CD14-positive monocyte (primary cell): ENCODE results near the gene NTPCR. TPM values are rescaled to one million over a fixed set of nuclear protein-coding genes. Genes with fewer than 3 reads are reported as not detected.
"Not testable (repeated sequence)": the region's sequence is repeated elsewhere in the genome, so short reads cannot be mapped to it uniquely, and the experiment has no call there.

Experiments used
- DNase-seq, 3 donors: peaks; one replicate each; pipeline ENCODE4 v3.0.0-alpha.2; 2011 to 2022
- H2AFZ ChIP-seq: 2 replicates; pipeline ENCODE4 v1.6.0; 2012; ENCODE audit warnings: mild to moderate bottlenecking, low read depth, low read length, inconsistent platforms; ENCODE audit not compliant: insufficient read depth, poor library complexity, severe bottlenecking
- H3K27ac ChIP-seq, 2 donors: 1 replicate in 1 of 2; 2 replicates in 1 of 2; pipeline ENCODE4 v1.5.1; 2012 to 2013; ENCODE audit warnings: low read length in 2 of 2, control low read depth in 1 of 2, inconsistent platforms in 1 of 2, low read depth in 1 of 2, mild to moderate bottlenecking in 1 of 2
- H3K27me3 ChIP-seq, 2 donors: one replicate each; pipeline versions ENCODE4 v1.6.0 to v1.6.1; 2011 to 2013; ENCODE audit warnings: low read length in 2 of 2; ENCODE audit not compliant: control insufficient read depth in 2 of 2, insufficient read depth in 2 of 2
- H3K36me3 ChIP-seq, 2 donors: replicated peaks in 1 of 2; 1 replicate in 1 of 2; 2 replicates in 1 of 2; pipeline versions ENCODE4 v1.5.1 to v1.6.1; 2012 to 2013; ENCODE audit warnings: low read length in 2 of 2, control low read depth in 1 of 2, inconsistent platforms in 1 of 2, mild to moderate bottlenecking in 1 of 2; ENCODE audit not compliant: insufficient read depth in 2 of 2, control insufficient read depth in 1 of 2
- H3K4me1 ChIP-seq, 2 donors: 1 replicate in 1 of 2; 2 replicates in 1 of 2; pipeline versions ENCODE4 v1.5.1 to v1.6.1; 2012 to 2013; ENCODE audit warnings: low read length in 2 of 2, control low read depth in 1 of 2, inconsistent platforms in 1 of 2, mild to moderate bottlenecking in 1 of 2, moderate library complexity in 1 of 2; ENCODE audit not compliant: insufficient read depth in 2 of 2, control insufficient read depth in 1 of 2
- H3K4me2 ChIP-seq: replicated peaks from 2 replicates; pipeline ENCODE3; 2012; ENCODE audit warnings: low read length, moderate library complexity, mild to moderate bottlenecking; ENCODE audit not compliant: poor library complexity, severe bottlenecking; ENCODE audit errors: extremely low read depth
- H3K4me3 ChIP-seq, 3 experiments: fragments of 200-600 bp in 1 of 3; sonication (generic) in 1 of 3; replicated peaks in 1 of 3; 1 replicate in 2 of 3; 2 replicates in 1 of 3; pipeline ENCODE4 v1.5.1; 2011 to 2013; ENCODE audit warnings: low read length in 3 of 3, mild to moderate bottlenecking in 3 of 3, control low read depth in 2 of 3, low read depth in 2 of 3, inconsistent platforms in 1 of 3, moderate library complexity in 1 of 3
- H3K79me2 ChIP-seq: 2 replicates; pipeline ENCODE4 v1.6.0; 2012; ENCODE audit warnings: mild to moderate bottlenecking, control low read depth, inconsistent platforms, low read length, moderate library complexity; ENCODE audit not compliant: insufficient read depth
- H3K9ac ChIP-seq: 2 replicates; pipeline ENCODE4 v1.6.0; 2017; ENCODE audit warnings: low read length, mild to moderate bottlenecking; ENCODE audit not compliant: insufficient read depth, poor library complexity, severe bottlenecking
- H3K9me3 ChIP-seq, 2 donors: replicated peaks in 1 of 2; 1 replicate in 1 of 2; 2 replicates in 1 of 2; pipeline versions ENCODE4 v1.5.1 to v1.6.1; 2012 to 2013; ENCODE audit warnings: low read length in 2 of 2, control low read depth in 1 of 2; ENCODE audit not compliant: control insufficient read depth in 1 of 2, insufficient read depth in 1 of 2
- H4K20me1 ChIP-seq: 2 replicates; pipeline ENCODE4 v1.6.0; 2012; ENCODE audit warnings: mild to moderate bottlenecking, low read length, control low read depth, moderate library complexity; ENCODE audit not compliant: insufficient read depth
- H3K27ac Mint-ChIP-seq, 7 donors: one replicate each; pipeline ENCODE4 v1.8.0; 2020; ENCODE audit warnings: mild to moderate bottlenecking in 7 of 7, mixed read lengths in 7 of 7, moderate library complexity in 6 of 7, inconsistent platforms in 2 of 7
- H3K27me3 Mint-ChIP-seq, 3 donors: one replicate each; pipeline ENCODE4 v1.8.0; 2021 to 2022; ENCODE audit warnings: low read depth in 3 of 3, mild to moderate bottlenecking in 3 of 3, mixed read lengths in 3 of 3, moderate library complexity in 3 of 3, inconsistent platforms in 1 of 3
- H3K36me3 Mint-ChIP-seq, 2 donors: one replicate each; pipeline ENCODE4 v1.8.0; 2020; ENCODE audit warnings: mixed read lengths in 2 of 2, inconsistent platforms in 1 of 2, mild to moderate bottlenecking in 1 of 2
- H3K4me1 Mint-ChIP-seq: one replicate; pipeline ENCODE4 v1.8.0; 2020; ENCODE audit warnings: mild to moderate bottlenecking, mixed read lengths
- H3K4me3 Mint-ChIP-seq, 2 donors: one replicate each; pipeline ENCODE4 v1.8.0; 2020; ENCODE audit warnings: mild to moderate bottlenecking in 2 of 2, mixed read lengths in 2 of 2, moderate library complexity in 1 of 2
- H3K9me3 Mint-ChIP-seq, 7 donors: one replicate each; pipeline ENCODE4 v1.8.0; 2020 to 2022; ENCODE audit warnings: mixed read lengths in 7 of 7, mild to moderate bottlenecking in 6 of 7, moderate library complexity in 6 of 7, inconsistent platforms in 2 of 7
- WGBS: methylation state at CpG from one replicate; pipeline ENCODE4 v1.1.5; 2013; ENCODE audit warnings: missing lambda C conversion rate; ENCODE audit not compliant: insufficient coverage; 5-methylcytosine and 5-hydroxymethylcytosine counted together
- intact Hi-C, 2 donors: fragments of 100-400 bp; cut with micrococcal nuclease; formaldehyde crosslinking; loops; one replicate each; pipeline versions ENCODE4 v1.15.0 to v1.15.1; 2023
- polyA plus RNA-seq, 3 donors: library from polyadenylated mRNA; depleted of rRNA in 1 of 3; unstranded in 2 of 3; stranded (reverse) in 1 of 3; fragments of 300-500 nt in 2 of 3; fragments of >200 nt in 1 of 3; fragmentation: Illumina TruSeq in 2 of 3; gene quantifications; 1 replicate in 2 of 3; 2 replicates in 1 of 3; pipeline ENCODE4 v1.2.3, GENCODE V29; 2012 to 2021
- TF ChIP-seq, protein P1 (sequence below): fragments of 200-600 bp; IDR thresholded peaks from one replicate; pipeline ENCODE4 v1.8.0; 2022; ENCODE audit warnings: antibody characterized with exemption, mild to moderate bottlenecking

NTPCR gene
- polyA plus RNA-seq, 3 donors: 8.6 to 42.0 (median 31.7) TPM

DNA sequence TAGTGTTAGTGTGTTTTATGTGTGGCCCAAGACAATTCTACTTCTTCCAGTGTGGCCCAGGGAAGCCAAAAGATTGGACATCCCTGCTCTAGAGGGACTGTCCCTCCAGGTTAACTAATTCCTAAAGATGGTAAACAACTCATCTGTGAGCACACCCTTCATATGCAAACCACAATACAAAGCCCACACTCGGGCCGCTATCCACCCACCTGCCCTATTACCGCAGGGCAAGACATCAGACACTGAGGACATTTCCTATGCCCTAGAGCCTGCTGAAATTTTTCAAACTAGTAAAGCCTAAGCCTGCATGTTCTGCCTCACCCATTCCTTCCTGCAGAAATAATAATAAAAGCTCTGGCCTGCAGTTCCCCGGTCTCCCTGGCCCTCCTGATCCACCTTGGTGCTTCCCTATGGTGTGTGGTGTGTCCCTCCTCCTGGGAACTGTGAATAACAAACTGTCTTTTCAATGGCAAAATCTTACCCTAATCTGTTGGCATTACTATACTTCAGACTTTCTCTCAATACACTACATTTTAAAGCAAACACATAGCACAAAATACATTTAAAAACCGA lies 39.3 kb upstream of the NTPCR start:
- Histone ChIP-seq H3K9me3 (no peaks in the 10 kb centered on the region), H3K27ac (no peak overlapping the region), H2AFZ (no peak overlapping the region), H3K79me2 (no peaks in the 10 kb centered on the region), H3K4me2 (no peak overlapping the region), H3K27me3 (no peaks in the 10 kb centered on the region), H3K4me3 (no peak overlapping the region), H3K9ac (no peak overlapping the region), H4K20me1 (no peaks in the 10 kb centered on the region), H3K36me3 (no peaks in the 10 kb centered on the region), H3K4me1 (no peaks in the 10 kb centered on the region)
- Mint-ChIP-seq H3K4me3 (no peak overlapping the region), H3K27ac (no peak overlapping the region), H3K4me1 (peaks cover 7% of the 10 kb centered on the region), H3K27me3 (peaks cover 0 to 2% (median 1%) of the 10 kb centered on the region in 3 donors), H3K36me3 (no peaks in the 10 kb centered on the region), H3K9me3 (no peaks in the 10 kb centered on the region)
- 94% methylated on average over 3 of the region's 5 CpGs for WGBS
- TF ChIP-seq, protein P1, sequence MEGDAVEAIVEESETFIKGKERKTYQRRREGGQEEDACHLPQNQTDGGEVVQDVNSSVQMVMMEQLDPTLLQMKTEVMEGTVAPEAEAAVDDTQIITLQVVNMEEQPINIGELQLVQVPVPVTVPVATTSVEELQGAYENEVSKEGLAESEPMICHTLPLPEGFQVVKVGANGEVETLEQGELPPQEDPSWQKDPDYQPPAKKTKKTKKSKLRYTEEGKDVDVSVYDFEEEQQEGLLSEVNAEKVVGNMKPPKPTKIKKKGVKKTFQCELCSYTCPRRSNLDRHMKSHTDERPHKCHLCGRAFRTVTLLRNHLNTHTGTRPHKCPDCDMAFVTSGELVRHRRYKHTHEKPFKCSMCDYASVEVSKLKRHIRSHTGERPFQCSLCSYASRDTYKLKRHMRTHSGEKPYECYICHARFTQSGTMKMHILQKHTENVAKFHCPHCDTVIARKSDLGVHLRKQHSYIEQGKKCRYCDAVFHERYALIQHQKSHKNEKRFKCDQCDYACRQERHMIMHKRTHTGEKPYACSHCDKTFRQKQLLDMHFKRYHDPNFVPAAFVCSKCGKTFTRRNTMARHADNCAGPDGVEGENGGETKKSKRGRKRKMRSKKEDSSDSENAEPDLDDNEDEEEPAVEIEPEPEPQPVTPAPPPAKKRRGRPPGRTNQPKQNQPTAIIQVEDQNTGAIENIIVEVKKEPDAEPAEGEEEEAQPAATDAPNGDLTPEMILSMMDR: no peak
- no peak for DNase-seq
- intact Hi-C loops: no loop called here

DNA sequence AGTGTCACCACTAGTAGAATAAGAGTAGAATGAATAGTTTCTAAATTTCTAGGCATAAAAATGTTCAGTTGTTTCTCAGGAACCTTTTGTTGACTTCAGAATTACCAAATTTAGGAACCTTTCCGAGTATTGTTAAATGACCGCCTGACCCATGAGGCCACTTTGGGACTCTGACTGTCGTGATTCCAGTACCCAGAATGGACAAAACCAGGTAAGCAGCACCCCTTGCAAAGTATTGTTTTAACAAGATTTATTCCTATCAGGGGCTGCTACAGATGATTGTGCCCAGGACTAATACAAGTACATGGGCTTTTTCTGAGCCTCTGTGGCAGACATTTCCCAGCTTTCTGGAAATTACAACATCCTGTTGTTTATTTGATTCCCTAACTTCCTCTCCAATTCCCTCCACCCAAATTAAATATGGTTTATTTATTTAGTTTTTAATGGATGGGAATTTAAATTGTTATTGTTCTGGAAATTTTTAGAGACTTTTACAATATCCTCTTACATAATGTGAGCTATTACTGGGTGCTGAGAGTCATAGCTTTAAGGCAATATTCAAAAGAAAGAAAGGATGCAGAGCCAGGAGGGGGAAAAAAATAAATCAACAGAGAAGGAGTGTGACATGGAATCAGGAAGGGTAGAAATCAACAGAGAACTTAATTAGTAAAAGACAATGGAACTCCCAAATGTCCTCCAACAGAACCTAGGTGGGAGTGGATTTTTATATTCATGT lies 37.4 kb upstream of the NTPCR start:
- TF ChIP-seq, protein P1: no peak
- Histone ChIP-seq H3K27ac (no peak overlapping the region), H3K4me3 (no peak overlapping the region), H3K4me1 (no peaks in the 10 kb centered on the region), H4K20me1 (no peaks in the 10 kb centered on the region), H3K27me3 (no peaks in the 10 kb centered on the region), H3K9me3 (no peaks in the 10 kb centered on the region), H3K79me2 (no peaks in the 10 kb centered on the region), H2AFZ (no peak overlapping the region), H3K4me2 (no peak overlapping the region), H3K9ac (no peak overlapping the region), H3K36me3 (no peaks in the 10 kb centered on the region)
- WGBS: 96% methylated on average over 3 of the region's 3 CpGs
- Mint-ChIP-seq H3K9me3 (peaks cover 0 to 3% (median 0%) of the 10 kb centered on the region in 7 donors), H3K4me3 (no peak overlapping the region), H3K36me3 (no peaks in the 10 kb centered on the region), H3K27ac (no peak overlapping the region), H3K27me3 (peaks cover 0 to 2% (median 0%) of the 10 kb centered on the region in 3 donors), H3K4me1 (peaks cover 7% of the 10 kb centered on the region)
- intact Hi-C loops: no loop called here
- no peak for DNase-seq

DNA sequence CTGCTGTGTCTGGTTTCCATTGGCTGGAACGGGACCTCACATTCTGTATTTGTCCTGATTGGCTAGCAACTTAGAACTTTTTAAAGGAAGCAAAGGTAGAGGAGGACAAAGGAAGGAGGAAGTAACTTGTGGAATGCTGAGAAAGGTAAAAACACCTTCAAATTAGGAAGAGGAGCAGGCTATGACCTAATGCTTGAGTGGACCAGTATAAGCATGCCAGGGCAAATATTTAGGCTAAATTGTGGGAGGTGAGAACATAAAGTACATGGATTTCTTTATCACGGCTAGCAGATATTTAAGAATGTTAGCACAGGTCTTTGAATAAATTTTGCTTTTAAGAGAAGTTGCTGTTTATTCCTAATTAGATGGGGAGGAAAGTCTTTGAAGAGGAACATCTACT lies 36.1 kb upstream of the NTPCR start:
- H3K79me2 ChIP-seq, H3K27me3 Mint-ChIP-seq, H2AFZ ChIP-seq, H3K4me3 Mint-ChIP-seq, H3K27ac ChIP-seq, H4K20me1 ChIP-seq, H3K4me1 Mint-ChIP-seq, H3K36me3 Mint-ChIP-seq, H3K9me3 Mint-ChIP-seq, H3K4me2 ChIP-seq, H3K9me3 ChIP-seq, H3K9ac ChIP-seq, H3K4me1 ChIP-seq, H3K36me3 ChIP-seq, H3K4me3 ChIP-seq, intact Hi-C loops, H3K27ac Mint-ChIP-seq, DNase-seq, H3K27me3 ChIP-seq: not testable (repeated sequence)
- WGBS: no CpG with 5 or more reads among the region's 2 CpGs
